Measurements from ENCODE around the gene NUDT9.

NUDT9 gene

GRCh38 chr4:87493115-87493514, 70.7 kb downstream of the NUDT9 start:
- no peaks in the 10 kb centered on the region for H3K36me3 ChIP-seq (ENCODE audit: control insufficient read depth, low read length)
- TF ChIP-seq EZH2phosphoT487 (IDR thresholded peaks at IDR 0.05; ENCODE audit: borderline replicate concordance, low read length) (no peak), CTCF (IDR thresholded peaks at IDR 0.05; ENCODE audit: low read depth, low read length, poor library complexity, severe bottlenecking) (no peak)
- H4K20me1 ChIP-seq (ENCODE audit: control insufficient read depth, insufficient read depth, low read depth, low read length): no peaks in the 10 kb centered on the region
- H3K4me2 ChIP-seq (ENCODE audit: low read length): no peak overlapping the region
- no peaks in the 10 kb centered on the region for H3K79me2 ChIP-seq (ENCODE audit: control insufficient read depth, low read length)
- no peaks in the 10 kb centered on the region for H3K4me1 ChIP-seq (ENCODE audit: control insufficient read depth, low read length)
- no peaks in the 10 kb centered on the region for H3K9me3 ChIP-seq (ENCODE audit: control insufficient read depth, insufficient read depth, low read length)
- H3K9me2 ChIP-seq (replicated peaks; ENCODE audit: control insufficient read depth, low read length): no peaks in the 10 kb centered on the region
- no peak overlapping the region for H3K27ac ChIP-seq (ENCODE audit: low read depth, low read length)
- H3K4me3 ChIP-seq (ENCODE audit: low read length): no peak overlapping the region
- no peaks in the 10 kb centered on the region for H3F3A ChIP-seq (ENCODE audit: control insufficient read depth, insufficient read depth)
- H3K27me3 ChIP-seq (ENCODE audit: control insufficient read depth, low read length): no peaks in the 10 kb centered on the region

- Histone ChIP-seq H3K4me2 (ENCODE audit: low read length) (no peak overlapping the region), H3K27me3 (ENCODE audit: control insufficient read depth, low read length) (peaks cover 8% of the 10 kb centered on the region; the same call in 1 of the 2 replicates), H3K9me3 (ENCODE audit: control insufficient read depth, insufficient read depth, low read length) (no peaks in the 10 kb centered on the region), H3K79me2 (ENCODE audit: control insufficient read depth, low read length) (no peaks in the 10 kb centered on the region), H3K36me3 (ENCODE audit: control insufficient read depth, low read length) (no peaks in the 10 kb centered on the region), H4K20me1 (ENCODE audit: control insufficient read depth, insufficient read depth, low read depth, low read length) (no peaks in the 10 kb centered on the region), H3K4me1 (ENCODE audit: control insufficient read depth, low read length) (no peaks in the 10 kb centered on the region), H3K27ac (ENCODE audit: low read depth, low read length) (no peak overlapping the region), H3F3A (ENCODE audit: control insufficient read depth, insufficient read depth) (no peaks in the 10 kb centered on the region), H3K9me2 (replicated peaks; ENCODE audit: control insufficient read depth, low read length) (no peaks in the 10 kb centered on the region), H3K4me3 (ENCODE audit: low read length) (no peak overlapping the region)
- TF ChIP-seq EZH2phosphoT487 (IDR thresholded peaks at IDR 0.05; ENCODE audit: borderline replicate concordance, low read length) (no peak), CTCF (IDR thresholded peaks at IDR 0.05; ENCODE audit: low read depth, low read length, poor library complexity, severe bottlenecking) (peak; percentile 67)
Measured at GRCh38 chr4:87497159-87497558, 74.8 kb downstream of the NUDT9 start.

GRCh38 chr4:87497578-87497977, 75.2 kb downstream of the NUDT9 start:
- Histone ChIP-seq H3K27ac (ENCODE audit: low read depth, low read length) (no peak overlapping the region), H3K4me3 (ENCODE audit: low read length) (no peak overlapping the region), H3K4me1 (ENCODE audit: control insufficient read depth, low read length) (no peaks in the 10 kb centered on the region), H4K20me1 (ENCODE audit: control insufficient read depth, insufficient read depth, low read depth, low read length) (no peaks in the 10 kb centered on the region), H3K79me2 (ENCODE audit: control insufficient read depth, low read length) (no peaks in the 10 kb centered on the region), H3K27me3 (ENCODE audit: control insufficient read depth, low read length) (peaks cover 8% of the 10 kb centered on the region; the same call in 1 of the 2 replicates), H3K9me3 (ENCODE audit: control insufficient read depth, insufficient read depth, low read length) (no peaks in the 10 kb centered on the region), H3F3A (ENCODE audit: control insufficient read depth, insufficient read depth) (no peaks in the 10 kb centered on the region), H3K9me2 (replicated peaks; ENCODE audit: control insufficient read depth, low read length) (no peaks in the 10 kb centered on the region), H3K4me2 (ENCODE audit: low read length) (no peak overlapping the region), H3K36me3 (ENCODE audit: control insufficient read depth, low read length) (no peaks in the 10 kb centered on the region)
- TF ChIP-seq EZH2phosphoT487 (IDR thresholded peaks at IDR 0.05; ENCODE audit: borderline replicate concordance, low read length) (no peak), CTCF (IDR thresholded peaks at IDR 0.05; ENCODE audit: low read depth, low read length, poor library complexity, severe bottlenecking) (no peak)
